22Rv1 (cell line): ENCODE measurements around the gene SYTL2.
"Not testable (repeated sequence)": the region's sequence is repeated elsewhere in the genome, so short reads cannot be mapped to it uniquely, and the experiment has no call there.

Source experiments
- ZFX ChIP-seq: fragments of 450-650 bp; IDR thresholded peaks from 2 replicates; pipeline ENCODE4 v1.6.1; 2017; ENCODE audit warnings: antibody characterized with exemption, borderline replicate concordance
- TF ChIP-seq, protein P1 (sequence below): fragments of 450-650 bp; IDR thresholded peaks from 2 replicates; pipeline ENCODE4 v1.5.1; 2017; ENCODE audit warnings: mild to moderate bottlenecking

DNA sequence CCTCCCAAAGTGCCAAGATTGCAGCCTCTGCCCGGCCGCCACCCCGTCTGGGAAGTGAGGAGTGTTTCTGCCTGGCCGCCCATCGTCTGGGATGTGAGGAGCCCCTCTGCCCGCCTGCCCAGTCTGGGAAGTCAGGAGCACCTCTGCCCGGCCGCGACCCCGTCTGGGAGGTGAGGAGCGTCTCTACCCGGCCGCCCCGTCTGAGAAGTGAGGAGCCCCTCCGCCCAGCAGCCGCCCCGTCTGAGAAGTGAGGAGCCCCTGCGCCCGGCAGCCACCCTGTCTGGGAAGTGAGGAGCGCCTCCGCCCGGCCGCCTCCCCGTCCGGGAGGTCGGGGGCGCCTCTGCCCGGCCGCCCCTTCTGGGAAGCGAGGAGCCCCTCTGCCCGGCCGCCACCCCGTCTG lies 41.8 kb upstream of the SYTL2 start:
- TF ChIP-seq, protein P1, sequence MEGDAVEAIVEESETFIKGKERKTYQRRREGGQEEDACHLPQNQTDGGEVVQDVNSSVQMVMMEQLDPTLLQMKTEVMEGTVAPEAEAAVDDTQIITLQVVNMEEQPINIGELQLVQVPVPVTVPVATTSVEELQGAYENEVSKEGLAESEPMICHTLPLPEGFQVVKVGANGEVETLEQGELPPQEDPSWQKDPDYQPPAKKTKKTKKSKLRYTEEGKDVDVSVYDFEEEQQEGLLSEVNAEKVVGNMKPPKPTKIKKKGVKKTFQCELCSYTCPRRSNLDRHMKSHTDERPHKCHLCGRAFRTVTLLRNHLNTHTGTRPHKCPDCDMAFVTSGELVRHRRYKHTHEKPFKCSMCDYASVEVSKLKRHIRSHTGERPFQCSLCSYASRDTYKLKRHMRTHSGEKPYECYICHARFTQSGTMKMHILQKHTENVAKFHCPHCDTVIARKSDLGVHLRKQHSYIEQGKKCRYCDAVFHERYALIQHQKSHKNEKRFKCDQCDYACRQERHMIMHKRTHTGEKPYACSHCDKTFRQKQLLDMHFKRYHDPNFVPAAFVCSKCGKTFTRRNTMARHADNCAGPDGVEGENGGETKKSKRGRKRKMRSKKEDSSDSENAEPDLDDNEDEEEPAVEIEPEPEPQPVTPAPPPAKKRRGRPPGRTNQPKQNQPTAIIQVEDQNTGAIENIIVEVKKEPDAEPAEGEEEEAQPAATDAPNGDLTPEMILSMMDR, result not testable (repeated sequence)
- not testable (repeated sequence) for TF ChIP-seq ZFX
